ENCODE measurements around the gene KCNK5. TPM values are rescaled to one million over a fixed set of nuclear protein-coding genes. Genes with fewer than 3 reads are reported as not detected.

Gene KCNK5
- total and polyA plus RNA-seq, 2 donors: 2.6 to 3.9 TPM

DNA sequence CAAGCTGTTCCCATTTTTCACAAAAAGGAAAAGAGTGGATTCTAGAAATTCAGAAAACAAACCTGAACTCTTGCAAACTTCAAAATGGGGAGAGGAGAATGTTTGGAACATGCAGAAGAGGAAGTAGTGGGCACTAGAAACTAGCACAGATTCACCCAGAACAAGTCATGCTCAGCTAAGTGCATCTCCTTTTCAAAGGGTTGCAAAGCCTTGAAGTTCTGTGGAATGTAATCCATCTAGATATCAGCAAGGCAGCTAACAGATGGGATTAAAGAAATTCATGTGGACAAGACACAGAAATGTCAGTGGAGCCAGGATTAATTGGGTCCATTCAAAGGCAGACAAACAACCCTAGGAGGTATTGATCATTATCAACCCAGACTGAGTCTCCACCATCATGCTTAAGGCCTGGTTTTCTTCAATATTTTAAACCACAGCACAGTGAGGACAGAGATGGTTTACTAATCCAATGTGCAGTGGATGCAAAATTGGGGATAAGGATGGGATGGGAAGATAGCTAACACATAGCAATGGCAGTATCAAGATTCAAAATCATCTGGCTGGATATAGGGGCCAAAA is 31.3 kb downstream of the KCNK5 start:
- Histone ChIP-seq H3K9me3 (ENCODE audit: control insufficient read depth in 2 of 2, insufficient read depth in 1 of 2, low read length in 1 of 2) (no peaks in the 10 kb centered on the region), H3K27ac (ENCODE audit: low read depth in 1 of 2, low read length in 1 of 2) (no peak overlapping the region), H3K27me3 (ENCODE audit: control insufficient read depth in 2 of 2, insufficient read depth in 1 of 2, low read length in 1 of 2) (no peaks in the 10 kb centered on the region), H3K36me3 (ENCODE audit: control insufficient read depth in 2 of 2, insufficient read depth in 2 of 2, low read length in 1 of 2) (peaks cover 4 to 37% of the 10 kb centered on the region in 2 donors), H3K4me3 (ENCODE audit: low read length in 2 of 2) (no peak overlapping the region), H3K4me1 (ENCODE audit: control insufficient read depth in 2 of 2, insufficient read depth in 2 of 2, low read length in 2 of 2) (peaks cover 0 to 14% of the 10 kb centered on the region in 2 donors)
- DNase-seq (ENCODE audit: low read depth in 6 of 9, low spot score in 9 of 9): no peak

DNA sequence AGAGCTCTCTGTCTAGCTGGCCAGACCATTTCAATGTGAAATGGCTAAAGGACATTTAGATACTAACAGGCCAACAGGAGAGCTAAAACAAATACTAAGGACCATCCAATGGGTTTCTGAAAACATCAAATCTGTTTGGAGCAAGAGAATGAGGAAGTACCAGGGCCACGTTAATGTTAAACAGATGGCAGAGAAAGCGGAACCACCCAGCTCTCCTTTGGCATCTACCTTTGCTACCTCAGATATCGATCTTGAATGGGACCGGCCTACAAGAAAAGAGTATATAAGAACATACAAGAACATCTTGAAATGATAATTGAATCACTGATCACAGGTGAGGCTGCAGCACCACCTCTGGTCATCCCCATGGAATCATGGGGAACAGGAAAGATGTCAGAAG is 31.8 kb downstream of the KCNK5 start:
- H3K4me3 ChIP-seq (ENCODE audit: low read length in 2 of 2): no peak overlapping the region
- H3K27me3 ChIP-seq (ENCODE audit: control insufficient read depth in 2 of 2, insufficient read depth in 1 of 2, low read length in 1 of 2): no peaks in the 10 kb centered on the region
- no peak for DNase-seq (ENCODE audit: low read depth in 6 of 9, low spot score in 9 of 9)
- peaks cover 4 to 40% of the 10 kb centered on the region in 2 donors for H3K36me3 ChIP-seq (ENCODE audit: control insufficient read depth in 2 of 2, insufficient read depth in 2 of 2, low read length in 1 of 2)
- H3K27ac ChIP-seq (ENCODE audit: low read depth in 1 of 2, low read length in 1 of 2): no peak overlapping the region
- no peaks in the 10 kb centered on the region for H3K9me3 ChIP-seq (ENCODE audit: control insufficient read depth in 2 of 2, insufficient read depth in 1 of 2, low read length in 1 of 2)
- 50% methylated on average over 4 of the region's 4 CpGs for WGBS
- H3K4me1 ChIP-seq (ENCODE audit: control insufficient read depth in 2 of 2, insufficient read depth in 2 of 2, low read length in 2 of 2): peaks cover 0 to 10% of the 10 kb centered on the region in 2 donors

DNA sequence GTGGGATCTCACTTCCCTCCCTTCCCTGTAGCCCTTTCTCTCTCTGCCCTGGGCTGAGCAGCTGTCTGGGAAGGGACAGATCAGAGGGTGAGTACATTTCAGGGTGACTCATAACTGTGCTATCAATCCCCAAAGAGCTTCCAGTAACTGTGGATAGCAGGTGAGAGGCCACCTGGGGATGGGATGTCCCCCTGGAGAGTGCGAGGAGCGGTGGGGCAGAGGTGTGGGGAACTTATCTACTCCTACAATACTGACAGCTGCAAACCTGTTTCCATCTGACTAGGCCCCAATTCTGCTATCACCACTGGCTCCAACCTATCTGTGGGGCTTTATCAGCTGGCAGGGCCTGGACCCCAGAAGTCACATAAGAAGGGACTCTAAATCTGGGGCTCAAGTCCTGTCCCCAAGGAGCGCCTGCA is 32.6 kb downstream of the KCNK5 start:
- DNase-seq (ENCODE audit: low read depth in 6 of 9, low spot score in 9 of 9): no peak
- 98% methylated on average over 3 of the region's 3 CpGs for WGBS
- Histone ChIP-seq H3K9me3 (ENCODE audit: control insufficient read depth in 2 of 2, insufficient read depth in 1 of 2, low read length in 1 of 2) (no peaks in the 10 kb centered on the region), H3K4me3 (ENCODE audit: low read length in 2 of 2) (no peak overlapping the region), H3K27ac (ENCODE audit: low read depth in 1 of 2, low read length in 1 of 2) (no peak overlapping the region), H3K27me3 (ENCODE audit: control insufficient read depth in 2 of 2, insufficient read depth in 1 of 2, low read length in 1 of 2) (no peaks in the 10 kb centered on the region), H3K4me1 (ENCODE audit: control insufficient read depth in 2 of 2, insufficient read depth in 2 of 2, low read length in 2 of 2) (peaks cover 0 to 4% of the 10 kb centered on the region in 2 donors), H3K36me3 (ENCODE audit: control insufficient read depth in 2 of 2, insufficient read depth in 2 of 2, low read length in 1 of 2) (peaks cover 5 to 43% of the 10 kb centered on the region in 2 donors)

DNA sequence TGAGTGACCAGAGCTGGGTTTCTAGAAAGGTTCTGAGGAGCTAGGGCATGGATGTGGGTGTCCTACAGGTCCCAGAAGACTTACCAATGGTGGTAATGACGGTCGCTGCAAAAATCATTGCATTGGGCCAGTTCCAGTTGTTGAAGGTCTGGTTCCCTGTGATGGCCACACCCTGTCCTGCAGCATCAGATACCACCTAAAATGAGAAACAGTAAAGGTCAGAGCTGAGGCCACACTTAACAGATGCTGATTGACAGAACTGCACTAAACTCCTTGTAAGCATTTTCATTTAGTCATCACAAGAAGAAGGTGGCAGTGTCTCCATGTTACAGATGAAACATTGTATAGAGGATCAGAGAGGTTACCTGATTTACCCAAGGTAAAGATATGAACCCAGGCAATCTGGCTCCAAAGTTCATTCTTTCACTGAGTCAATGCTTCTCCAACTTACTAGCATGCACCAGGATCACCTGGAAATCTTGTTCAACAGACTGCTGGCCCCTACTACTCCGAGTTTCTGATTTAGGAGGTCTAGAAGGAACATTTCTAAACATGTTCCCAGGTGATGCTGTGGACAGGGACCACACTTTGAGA is 33.4 kb downstream of the KCNK5 start:
- Histone ChIP-seq H3K4me1 (ENCODE audit: control insufficient read depth in 2 of 2, insufficient read depth in 2 of 2, low read length in 2 of 2) (peaks cover 0 to 4% of the 10 kb centered on the region in 2 donors), H3K27ac (ENCODE audit: low read depth in 1 of 2, low read length in 1 of 2) (no peak overlapping the region), H3K4me3 (ENCODE audit: low read length in 2 of 2) (no peak overlapping the region), H3K36me3 (ENCODE audit: control insufficient read depth in 2 of 2, insufficient read depth in 2 of 2, low read length in 1 of 2) (peaks cover 7 to 51% of the 10 kb centered on the region in 2 donors), H3K27me3 (ENCODE audit: control insufficient read depth in 2 of 2, insufficient read depth in 1 of 2, low read length in 1 of 2) (no peaks in the 10 kb centered on the region), H3K9me3 (ENCODE audit: control insufficient read depth in 2 of 2, insufficient read depth in 1 of 2, low read length in 1 of 2) (no peaks in the 10 kb centered on the region)
- no peak for DNase-seq (ENCODE audit: low read depth in 6 of 9, low spot score in 9 of 9)
- 98% methylated on average over 3 of the region's 3 CpGs for WGBS

DNA sequence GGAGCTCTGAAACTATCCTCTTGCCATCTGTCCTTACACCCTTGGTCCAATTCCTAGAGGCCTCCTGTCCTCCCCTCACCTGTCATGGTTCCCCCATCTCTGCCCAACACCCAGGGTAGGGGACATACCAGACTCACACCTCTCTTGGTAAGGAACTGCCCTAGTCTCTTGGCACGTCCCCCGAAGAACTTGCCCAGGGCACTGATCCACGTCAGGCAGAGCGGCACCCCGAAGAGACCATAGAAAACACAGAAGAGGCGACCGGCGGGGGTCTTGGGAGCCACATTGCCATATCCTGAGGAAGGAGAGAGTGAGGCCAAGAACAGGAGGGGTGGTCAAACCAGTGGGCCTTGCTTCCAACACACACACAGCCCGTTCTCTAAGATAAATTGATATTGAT is 34.8 kb downstream of the KCNK5 start:
- no peak overlapping the region for H3K4me3 ChIP-seq (ENCODE audit: low read length in 2 of 2)
- H3K9me3 ChIP-seq (ENCODE audit: control insufficient read depth in 2 of 2, insufficient read depth in 1 of 2, low read length in 1 of 2): no peaks in the 10 kb centered on the region
- H3K27ac ChIP-seq (ENCODE audit: low read depth in 1 of 2, low read length in 1 of 2): no peak overlapping the region
- H3K4me1 ChIP-seq (ENCODE audit: control insufficient read depth in 2 of 2, insufficient read depth in 2 of 2, low read length in 2 of 2): peaks cover 0 to 8% of the 10 kb centered on the region in 2 donors
- DNase-seq (ENCODE audit: low read depth in 6 of 9, low spot score in 9 of 9): no peak
- H3K36me3 ChIP-seq (ENCODE audit: control insufficient read depth in 2 of 2, insufficient read depth in 2 of 2, low read length in 1 of 2): peaks cover 7 to 62% of the 10 kb centered on the region in 2 donors
- 98% methylated on average over 9 of the region's 9 CpGs for WGBS
- no peaks in the 10 kb centered on the region for H3K27me3 ChIP-seq (ENCODE audit: control insufficient read depth in 2 of 2, insufficient read depth in 1 of 2, low read length in 1 of 2)

DNA sequence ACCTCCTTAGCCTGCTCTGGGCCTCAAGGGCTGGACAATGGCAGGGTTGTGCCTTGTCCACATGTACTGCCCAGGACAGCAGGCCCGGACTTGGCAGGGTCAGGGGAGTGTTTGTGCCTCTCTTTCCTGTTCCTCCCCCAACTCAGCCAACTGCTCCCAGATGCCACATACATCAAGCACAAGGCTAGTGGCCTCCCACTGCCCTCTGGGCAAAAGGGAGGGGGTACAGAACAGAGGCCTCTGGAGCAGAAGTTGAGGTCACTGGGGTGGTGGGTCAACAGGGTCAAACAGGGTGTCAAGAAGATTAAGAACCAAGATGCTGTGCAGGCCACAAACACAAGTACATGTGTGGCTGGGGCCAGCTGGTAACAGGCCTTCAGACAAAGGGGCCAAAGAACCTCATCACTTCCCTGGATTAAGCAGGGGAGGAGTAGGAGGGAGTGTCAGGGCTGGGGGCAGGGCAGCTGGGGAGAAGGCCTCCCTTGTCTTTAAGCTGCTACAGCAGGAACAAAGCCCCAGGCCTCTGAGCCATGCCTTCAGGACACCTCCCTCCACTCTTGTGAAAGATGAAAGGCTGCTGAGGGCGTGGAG is 36.0 kb downstream of the KCNK5 start:
- H3K27ac ChIP-seq (ENCODE audit: low read depth in 1 of 2, low read length in 1 of 2): no peak overlapping the region

DNA sequence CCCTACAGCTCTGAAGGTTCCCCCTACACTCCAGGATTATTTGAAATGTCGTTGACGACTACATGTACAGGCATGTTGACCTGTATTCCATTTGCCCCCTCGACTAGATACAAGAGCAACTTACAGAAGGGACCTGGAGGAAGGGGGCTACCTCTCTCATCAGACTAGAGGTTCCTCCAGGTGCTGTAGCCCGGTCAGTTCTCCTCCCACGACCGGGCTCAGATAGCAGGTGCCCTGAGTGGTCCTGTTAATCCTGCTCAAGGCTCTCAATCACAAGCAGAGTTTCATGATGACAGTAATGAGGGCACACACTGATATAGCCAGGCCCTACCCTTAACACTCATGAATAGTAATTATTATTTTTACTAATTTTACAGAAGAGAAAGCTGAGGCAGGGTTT is 36.5 kb downstream of the KCNK5 start:
- Histone ChIP-seq H3K27ac (ENCODE audit: low read depth in 1 of 2, low read length in 1 of 2) (no peak overlapping the region), H3K4me3 (ENCODE audit: low read length in 2 of 2) (no peak overlapping the region), H3K9me3 (ENCODE audit: control insufficient read depth in 2 of 2, insufficient read depth in 1 of 2, low read length in 1 of 2) (no peaks in the 10 kb centered on the region), H3K27me3 (ENCODE audit: control insufficient read depth in 2 of 2, insufficient read depth in 1 of 2, low read length in 1 of 2) (no peaks in the 10 kb centered on the region), H3K4me1 (ENCODE audit: control insufficient read depth in 2 of 2, insufficient read depth in 2 of 2, low read length in 2 of 2) (peaks cover 0 to 18% of the 10 kb centered on the region in 2 donors), H3K36me3 (ENCODE audit: control insufficient read depth in 2 of 2, insufficient read depth in 2 of 2, low read length in 1 of 2) (peaks cover 7 to 68% of the 10 kb centered on the region in 2 donors)
- WGBS: 94% methylated on average over 6 of the region's 6 CpGs
- DNase-seq (ENCODE audit: low read depth in 6 of 9, low spot score in 9 of 9): no peak

More for the DNA sequence above, 36.0 kb downstream of the KCNK5 start:
- Histone ChIP-seq H3K27me3 (ENCODE audit: control insufficient read depth in 2 of 2, insufficient read depth in 1 of 2, low read length in 1 of 2) (no peaks in the 10 kb centered on the region), H3K4me1 (ENCODE audit: control insufficient read depth in 2 of 2, insufficient read depth in 2 of 2, low read length in 2 of 2) (peaks cover 0 to 19% of the 10 kb centered on the region in 2 donors), H3K9me3 (ENCODE audit: control insufficient read depth in 2 of 2, insufficient read depth in 1 of 2, low read length in 1 of 2) (no peaks in the 10 kb centered on the region), H3K4me3 (ENCODE audit: low read length in 2 of 2) (no peak overlapping the region), H3K36me3 (ENCODE audit: control insufficient read depth in 2 of 2, insufficient read depth in 2 of 2, low read length in 1 of 2) (peaks cover 7 to 68% of the 10 kb centered on the region in 2 donors)
- WGBS: 90% methylated on average over 2 of the region's 2 CpGs
- DNase-seq (ENCODE audit: low read depth in 6 of 9, low spot score in 9 of 9): no peak

DNA sequence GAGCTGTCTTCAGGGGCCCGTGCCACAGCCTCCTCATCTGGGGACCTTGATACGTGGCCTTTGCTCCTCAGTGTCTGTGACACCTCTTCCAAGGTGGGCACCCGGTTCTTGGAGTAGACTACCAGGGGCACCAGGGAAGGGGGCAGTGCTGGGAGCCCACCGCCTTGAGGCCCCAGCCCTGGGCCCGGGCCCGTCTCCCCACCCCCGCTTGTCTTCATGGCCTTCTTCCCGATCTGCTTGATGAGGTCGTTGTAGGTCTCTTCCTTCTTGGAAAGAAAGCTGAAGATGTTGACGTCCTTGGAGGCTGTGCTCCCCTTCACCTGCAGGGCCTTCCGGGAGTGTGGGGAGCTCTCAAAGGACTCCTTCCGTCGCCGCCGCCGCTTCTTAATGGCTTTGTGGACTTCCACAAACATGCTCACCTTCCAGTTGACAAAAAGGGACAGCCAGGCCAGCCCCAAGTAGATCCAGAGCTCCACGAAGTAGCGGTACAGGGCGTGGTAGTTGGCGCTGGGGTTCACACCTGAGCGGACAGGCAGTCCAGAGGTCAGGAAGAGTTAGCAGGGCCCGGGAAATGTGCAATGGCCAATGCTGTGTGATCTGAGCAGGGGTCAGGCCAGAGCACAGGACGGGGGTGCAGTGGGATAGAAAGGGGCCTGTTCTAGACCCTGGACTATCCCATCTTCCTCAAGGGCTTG is 37.9 kb downstream of the KCNK5 start:
- H3K4me3 ChIP-seq (ENCODE audit: low read length in 2 of 2): no peak overlapping the region
- 97% methylated on average over 23 of the region's 23 CpGs for WGBS
- no peaks in the 10 kb centered on the region for H3K27me3 ChIP-seq (ENCODE audit: control insufficient read depth in 2 of 2, insufficient read depth in 1 of 2, low read length in 1 of 2)
- H3K36me3 ChIP-seq (ENCODE audit: control insufficient read depth in 2 of 2, insufficient read depth in 2 of 2, low read length in 1 of 2): peaks cover 7 to 70% of the 10 kb centered on the region in 2 donors
- DNase-seq (ENCODE audit: low read depth in 6 of 9, low spot score in 9 of 9): no peak
- H3K27ac ChIP-seq (ENCODE audit: low read depth in 1 of 2, low read length in 1 of 2): no peak overlapping the region
- H3K9me3 ChIP-seq (ENCODE audit: control insufficient read depth in 2 of 2, insufficient read depth in 1 of 2, low read length in 1 of 2): no peaks in the 10 kb centered on the region
- peaks cover 0 to 17% of the 10 kb centered on the region in 2 donors for H3K4me1 ChIP-seq (ENCODE audit: control insufficient read depth in 2 of 2, insufficient read depth in 2 of 2, low read length in 2 of 2)
